HG03135 (cell line): ENCODE measurements around the gene UIMC1.
A peak's percentile ranks its signal among the peaks of the same experiment; 100 is the strongest.

Experiments used
- ATAC-seq: cut with Tn5 transposase; IDR thresholded peaks from one replicate; pipeline ENCODE4 v1.9.1; 2021; ENCODE audit warnings: mild to moderate bottlenecking, moderate library complexity; ENCODE audit not compliant: unreplicated experiment

Gene UIMC1

DNA sequence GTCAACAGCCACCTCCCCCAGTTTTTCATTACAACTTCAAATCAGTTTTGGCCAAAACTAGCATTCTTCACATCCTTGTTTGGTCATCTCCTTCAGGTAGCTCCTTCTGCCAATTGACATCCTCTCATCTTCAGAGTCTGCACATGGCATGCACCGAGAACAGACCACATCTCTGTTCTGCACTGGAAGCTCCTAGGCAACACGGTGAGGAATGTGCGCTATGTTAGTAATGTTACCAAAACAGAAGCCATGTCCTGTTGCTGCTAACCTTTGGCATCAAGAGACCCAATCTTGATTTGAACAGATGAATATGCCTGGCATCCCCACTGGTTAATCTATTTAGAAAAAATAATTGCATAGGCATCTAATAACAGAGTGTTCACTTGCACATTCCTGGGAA is 102.3 kb downstream of the UIMC1 start:
- no peak for ATAC-seq

DNA sequence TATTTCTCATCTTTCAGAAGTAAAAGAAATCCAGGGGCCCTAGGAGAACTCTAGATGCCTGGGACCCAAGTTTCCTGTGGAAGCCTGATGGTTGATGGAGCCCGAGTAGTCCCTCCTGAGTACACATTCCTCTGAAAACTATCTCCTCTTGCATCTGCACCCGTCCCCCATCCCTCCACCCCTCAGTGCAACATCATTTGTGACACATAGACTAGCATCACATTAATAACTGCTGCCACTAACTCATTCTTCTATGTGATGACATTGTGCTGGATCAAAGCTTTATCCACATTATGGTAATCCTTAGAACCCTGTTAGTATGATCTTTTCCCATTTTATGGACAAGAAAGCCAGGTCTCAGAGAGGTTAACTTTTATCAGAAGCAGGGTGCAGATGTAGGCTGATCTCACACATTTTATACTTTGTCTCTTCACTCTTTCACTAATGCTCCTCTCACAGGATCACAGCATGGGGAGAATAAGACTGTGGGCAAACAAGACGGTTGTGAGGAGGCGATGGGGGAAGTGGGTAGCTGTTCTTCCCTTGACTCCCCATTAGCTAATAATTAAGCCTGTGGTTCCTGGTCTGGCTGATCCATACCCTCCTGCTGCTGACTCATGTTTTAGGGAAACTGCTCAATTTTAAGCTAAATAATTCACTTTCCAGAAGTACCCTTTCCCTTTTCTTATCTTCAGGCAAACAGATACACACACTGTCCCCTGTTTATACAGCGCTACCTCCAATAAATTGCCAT is 103.5 kb downstream of the UIMC1 start:
- no peak for ATAC-seq

- no peak for ATAC-seq
Measured at GRCh38 chr5:176902102-176902814, 104.3 kb downstream of the UIMC1 start.

DNA sequence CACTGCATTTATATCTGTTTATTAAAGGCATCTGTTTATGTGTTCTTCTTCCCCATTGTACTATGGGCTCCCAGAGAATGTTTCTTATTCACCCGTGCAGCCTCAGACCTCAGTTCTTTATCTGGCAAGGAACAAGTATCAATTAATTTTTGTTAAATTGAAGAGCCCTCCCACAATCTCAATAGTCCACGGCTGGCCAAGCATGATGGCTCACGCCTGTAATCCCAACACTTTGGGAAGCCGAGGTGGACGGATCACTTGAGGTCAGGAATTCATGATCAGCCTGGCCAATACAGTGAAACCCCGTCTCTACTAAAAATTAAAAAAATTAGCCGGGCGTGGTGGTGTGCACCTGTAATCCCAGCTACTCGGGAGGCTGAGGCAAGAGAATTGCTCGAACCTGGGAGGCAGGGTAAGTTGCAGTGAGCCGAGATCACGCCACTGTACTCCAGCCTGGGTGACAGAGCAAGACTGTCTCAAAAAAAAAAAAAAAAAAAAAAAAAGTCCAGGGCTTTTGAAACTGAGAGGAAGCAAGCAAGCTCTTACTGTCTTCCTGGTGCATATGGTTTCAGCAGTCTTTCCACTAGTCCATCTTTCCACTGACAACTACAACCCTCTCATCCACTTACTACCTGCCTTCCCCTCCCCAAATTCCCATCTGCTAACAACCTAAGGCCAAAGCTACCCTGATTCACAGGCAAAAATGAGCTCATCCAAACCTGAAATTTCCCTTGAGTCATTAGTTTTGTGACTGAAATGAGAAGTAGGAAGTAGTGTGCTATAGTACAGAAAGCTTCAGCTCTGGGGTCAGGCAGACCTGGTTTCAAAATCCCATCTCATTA is 105.1 kb downstream of the UIMC1 start:
- peak; percentile 52 for ATAC-seq

- no peak for ATAC-seq
Measured at GRCh38 chr5:176900780-176901204, 105.8 kb downstream of the UIMC1 start.

DNA sequence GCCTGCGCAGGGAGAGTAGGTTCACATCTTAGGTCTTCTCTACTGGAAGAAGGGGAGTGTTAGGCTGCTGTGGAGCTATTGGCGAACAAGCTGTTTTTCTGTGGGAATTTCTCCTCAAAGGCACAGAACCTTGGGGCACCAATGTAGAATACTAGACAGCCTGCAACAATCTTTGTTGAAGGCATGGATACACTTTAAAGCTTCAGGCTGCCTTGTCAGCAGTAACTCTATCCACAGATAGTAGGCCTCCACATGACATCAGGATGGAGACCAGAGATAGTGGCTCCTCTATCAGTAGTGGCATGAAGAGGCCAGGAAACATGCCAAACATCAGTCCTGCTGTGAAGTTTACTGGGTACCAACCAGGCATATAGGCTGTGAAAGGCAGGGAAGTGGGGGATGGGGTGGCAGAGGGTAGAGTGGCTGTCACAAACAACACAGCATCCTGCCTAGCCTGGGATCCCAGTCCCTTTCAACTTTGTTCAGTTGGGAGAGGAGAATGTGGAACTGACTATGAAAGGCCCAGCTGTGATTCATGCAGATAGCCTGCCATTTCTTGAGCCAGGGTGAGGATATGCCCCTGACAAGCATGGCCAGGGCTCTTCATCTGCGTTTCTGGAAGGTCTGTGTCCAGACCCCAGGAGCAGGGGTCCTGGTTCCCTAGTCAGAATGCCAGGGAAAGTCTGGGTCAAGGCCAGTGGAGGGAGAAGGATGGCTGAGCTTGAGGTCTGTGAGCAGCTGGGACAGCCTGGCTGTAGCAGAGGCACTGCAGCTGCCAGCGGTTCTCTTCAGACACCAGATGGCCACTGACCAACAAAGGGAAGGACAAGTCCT is 106.4 kb downstream of the UIMC1 start:
- ATAC-seq, result no peak

DNA sequence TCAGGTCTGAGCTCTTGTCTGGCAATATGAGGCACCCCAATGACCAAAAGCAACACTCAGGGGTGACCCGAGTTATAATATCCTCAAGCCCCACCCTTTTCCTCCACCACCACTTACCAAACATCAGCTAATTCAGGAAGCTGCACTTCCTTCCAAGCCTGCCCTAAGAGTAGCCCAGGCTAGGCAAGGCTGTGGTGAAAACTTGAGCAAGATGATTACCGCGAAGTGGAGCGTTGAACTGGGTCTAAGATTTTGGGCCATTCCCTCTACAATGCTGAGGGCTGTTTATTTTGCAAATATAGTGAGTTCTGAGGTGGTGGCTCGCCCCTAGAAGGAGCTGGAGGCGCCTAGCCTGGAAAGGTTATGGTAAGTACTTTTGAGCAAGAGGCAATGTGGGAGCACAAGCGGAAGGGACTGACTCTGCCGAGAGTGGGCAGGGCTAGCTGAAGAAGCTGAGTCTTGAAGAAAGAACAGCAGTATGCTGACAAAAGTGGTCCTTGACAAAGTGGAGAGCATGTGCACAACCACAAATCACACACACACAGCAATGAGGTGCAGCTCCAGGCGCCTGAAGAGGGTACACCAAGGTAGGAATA is 107.2 kb downstream of the UIMC1 start, which contains the start of gene HK3:
Gene HK3 (minus strand): TSS at position 51 of the 596 bp plus-strand sequence. CDS start 3,187 bp downstream, outside the sequence.
- no peak for ATAC-seq

DNA sequence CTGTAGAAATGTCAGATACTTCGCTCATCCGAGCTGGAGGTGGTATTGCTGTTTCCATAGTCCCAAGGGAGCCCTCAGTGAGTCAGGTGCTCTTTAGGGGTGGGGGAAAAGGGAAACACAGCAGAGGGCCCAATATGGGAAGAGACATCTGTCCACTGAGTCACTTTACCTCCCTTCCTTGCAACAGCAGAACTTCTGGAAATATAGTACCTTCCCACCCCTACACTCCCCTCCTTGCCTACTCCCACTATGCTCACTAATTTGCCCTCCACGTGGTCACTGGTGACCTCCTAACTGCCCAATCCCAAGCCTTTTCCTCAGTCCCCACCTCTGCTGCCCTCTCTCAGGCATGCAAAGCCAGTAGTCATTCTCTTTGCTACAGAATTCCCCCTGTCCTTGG is 109.3 kb downstream of the UIMC1 start:
- no peak for ATAC-seq

GRCh38 chr5:176895831-176896230 is 110.7 kb downstream of the UIMC1 start:
- ATAC-seq, result no peak

- ATAC-seq, result no peak
Measured at GRCh38 chr5:176894298-176894697, 112.3 kb downstream of the UIMC1 start.

GRCh38 chr5:176892663-176893062 is 113.9 kb downstream of the UIMC1 start:
- ATAC-seq, result no peak

DNA sequence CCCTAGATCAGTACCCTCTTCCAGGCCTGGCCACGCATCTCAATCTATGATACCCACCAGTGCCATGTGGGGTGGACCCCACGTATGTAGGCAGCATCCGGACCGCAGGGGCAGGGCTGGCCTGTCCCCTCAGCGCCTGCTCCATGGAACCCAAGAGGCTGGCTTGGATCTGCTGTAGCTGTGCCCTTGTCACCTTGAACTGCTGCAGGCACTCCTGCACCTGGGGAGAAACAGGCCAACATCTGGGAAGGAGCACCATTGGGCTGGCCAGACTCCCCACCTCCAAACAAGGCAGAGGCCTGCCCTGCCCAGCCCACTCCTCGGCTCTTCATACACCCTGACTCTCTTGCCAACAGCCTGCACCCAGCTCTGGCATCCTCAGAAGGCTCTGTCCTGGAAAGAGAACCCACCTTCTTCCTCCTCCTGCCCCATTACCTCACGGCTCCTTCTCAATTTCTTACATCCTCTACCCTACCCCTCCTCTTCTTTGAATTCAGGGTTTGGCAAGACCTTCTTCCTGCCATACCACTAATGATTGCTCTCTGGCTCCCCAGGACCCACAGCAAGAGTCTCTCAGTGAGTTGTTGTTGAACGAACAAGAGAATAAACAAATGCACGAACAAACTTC is 115.1 kb downstream of the UIMC1 start:
- no peak for ATAC-seq

DNA sequence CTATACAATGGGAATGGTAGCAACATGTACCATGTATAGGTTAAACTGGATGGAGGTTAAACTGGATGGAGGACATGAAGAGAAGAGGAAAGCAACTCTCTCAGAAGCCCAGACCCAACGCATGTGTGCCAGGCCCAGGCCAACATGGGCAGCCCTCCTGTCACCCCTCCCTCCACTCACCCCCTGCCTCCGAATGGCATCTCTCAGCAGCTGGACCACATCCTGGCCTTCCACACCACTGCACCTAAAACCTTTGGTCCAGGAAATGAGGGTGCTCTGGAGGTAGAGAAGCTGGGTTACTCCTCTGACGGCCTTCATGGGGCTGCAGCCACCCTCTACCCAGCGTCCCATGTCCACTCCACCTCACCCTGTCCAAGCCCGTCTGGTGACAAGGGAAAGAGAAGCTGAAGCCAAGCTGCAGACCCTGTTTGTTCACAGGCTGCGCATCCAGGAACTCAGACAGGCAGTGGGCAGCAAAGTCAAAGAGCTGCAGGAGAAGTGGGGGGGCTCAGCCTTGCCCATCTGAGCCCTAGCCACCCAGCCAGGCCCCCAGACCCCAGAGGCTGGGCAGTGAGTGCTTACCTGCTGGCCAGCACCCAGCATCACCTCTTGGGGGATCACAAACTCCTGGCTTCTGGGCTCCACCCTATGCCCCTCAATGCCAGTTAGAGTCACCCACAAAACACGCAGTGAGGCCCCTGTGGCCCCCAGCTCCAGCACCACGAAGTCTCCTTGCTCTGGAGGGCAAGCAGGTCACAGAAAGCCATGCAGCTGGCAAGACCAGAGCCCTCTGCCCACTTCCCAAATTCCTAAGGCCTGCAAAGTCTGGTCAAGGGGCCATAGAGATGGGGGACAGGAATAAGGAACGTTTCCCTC is 115.9 kb downstream of the UIMC1 start:
- no peak for ATAC-seq

DNA sequence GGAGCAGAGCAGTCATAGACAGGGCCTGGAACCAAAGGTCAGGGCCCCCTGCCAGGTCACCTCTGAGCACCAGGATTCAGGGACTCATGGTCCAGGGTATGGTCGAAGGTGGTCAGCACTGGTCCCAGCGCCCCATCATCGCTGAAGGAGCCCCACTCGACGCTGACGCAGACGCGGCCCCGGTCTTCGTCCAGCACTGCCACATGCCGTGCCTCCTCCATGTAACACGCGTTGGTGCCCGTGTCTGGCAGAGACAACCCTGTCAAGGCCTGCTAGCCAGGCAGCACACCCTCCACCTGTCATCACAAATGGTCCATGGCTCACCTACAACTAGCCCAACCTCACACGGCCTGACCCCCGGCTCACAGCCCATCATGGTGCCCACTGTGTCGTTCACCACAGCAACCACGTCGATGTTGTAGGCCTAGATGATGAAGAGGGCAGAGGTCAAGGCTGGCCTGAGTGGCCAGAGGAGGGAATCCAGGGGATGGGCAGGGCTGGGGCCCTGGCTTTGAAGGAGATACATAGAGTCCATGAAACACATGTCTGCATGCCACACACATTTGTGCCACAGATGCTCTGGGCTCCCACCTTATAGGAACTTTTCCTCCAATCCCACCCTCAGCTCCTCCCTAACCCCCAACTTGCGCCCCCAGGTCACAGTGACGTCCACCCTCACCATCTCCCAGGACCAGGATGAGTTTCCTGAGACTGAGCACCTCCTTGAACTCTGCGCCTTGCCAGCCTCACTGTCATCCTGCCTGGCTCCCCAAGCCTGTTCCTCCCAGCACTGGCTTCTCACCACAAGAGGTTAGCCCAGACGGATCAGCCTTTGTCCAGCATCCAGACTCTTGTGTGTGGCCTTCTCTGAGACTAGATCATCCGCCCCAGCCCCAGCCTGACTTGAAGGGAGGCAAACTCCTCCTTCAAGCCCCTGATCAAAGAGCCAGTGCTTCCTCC is 117.0 kb downstream of the UIMC1 start:
- no peak for ATAC-seq

DNA sequence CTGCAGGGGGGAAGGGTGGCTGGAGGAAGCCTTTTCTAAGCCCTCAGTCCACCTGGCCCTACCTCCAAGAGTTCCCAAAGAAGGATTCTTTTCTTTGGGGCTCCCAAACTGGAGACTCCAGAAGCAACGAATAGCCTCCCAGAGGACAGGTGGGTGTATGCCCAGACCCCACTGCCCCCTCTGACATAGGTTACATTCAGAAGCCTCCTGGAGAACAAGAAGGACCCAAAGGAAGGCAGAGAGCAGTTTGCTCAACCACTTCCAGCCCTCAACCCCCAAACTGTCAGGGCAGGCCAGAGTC is 117.8 kb downstream of the UIMC1 start:
- no peak for ATAC-seq

GRCh38 chr5:176888016-176888864 is 118.3 kb downstream of the UIMC1 start:
- no peak for ATAC-seq
